Activated gamma-delta T cell treated with anti-CD3 and anti-CD28 coated beads, Interleukin-2, amount 50 U/mL, for 16 hours (primary cell): Measurements from ENCODE around the gene WNT2B.

Source experiments
- DNase-seq: peaks from one replicate; pipeline ENCODE4 v3.0.0-alpha.2; 2020; ENCODE audit warnings: low read depth

Gene WNT2B

GRCh38 chr1:112529301-112529700 lies 20.5 kb downstream of the WNT2B start:
- no peak for DNase-seq

GRCh38 chr1:112530832-112531231 lies 22.1 kb downstream of the WNT2B start:
- no peak for DNase-seq

DNA sequence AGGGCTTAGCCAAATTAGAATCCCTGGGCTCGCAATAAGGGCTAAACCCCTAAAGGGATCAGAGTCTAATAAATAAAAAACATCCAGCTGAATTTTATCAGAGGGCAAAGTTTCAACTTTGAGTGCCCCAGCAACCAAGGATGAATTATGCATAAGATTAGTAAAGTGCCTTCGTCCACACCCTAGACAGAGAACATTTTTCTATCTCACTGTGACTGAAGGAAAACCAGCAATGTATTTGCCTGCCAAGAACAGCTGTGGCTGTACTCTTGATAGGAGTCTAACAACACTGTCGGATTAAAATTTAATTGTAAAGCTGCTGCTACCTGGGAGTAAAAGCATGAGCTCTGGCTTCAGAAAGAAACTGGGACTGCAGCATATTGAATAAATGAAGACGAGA lies 23.3 kb downstream of the WNT2B start:
- DNase-seq, result no peak

GRCh38 chr1:112533029-112533428 lies 24.3 kb downstream of the WNT2B start:
- DNase-seq, result no peak

DNA sequence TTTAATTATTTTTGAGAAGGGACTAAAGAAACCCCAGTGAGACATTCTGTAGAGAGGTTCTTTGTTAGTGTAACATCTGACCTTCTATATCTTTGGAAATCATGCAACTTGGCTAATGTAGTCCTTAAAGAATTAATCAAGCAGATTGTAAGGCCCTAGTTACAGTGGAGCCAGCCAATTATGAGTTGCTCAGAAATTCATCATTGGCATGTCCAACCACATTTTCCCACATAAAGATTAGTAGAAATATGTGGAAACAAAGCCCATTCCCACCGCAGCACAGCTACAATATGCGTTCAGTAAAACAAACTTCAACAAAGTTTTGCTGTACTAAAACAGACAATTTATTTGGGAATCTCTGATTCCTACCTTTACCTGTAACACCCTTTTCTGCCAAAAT lies 27.8 kb downstream of the WNT2B start:
- DNase-seq, result no peak

DNA sequence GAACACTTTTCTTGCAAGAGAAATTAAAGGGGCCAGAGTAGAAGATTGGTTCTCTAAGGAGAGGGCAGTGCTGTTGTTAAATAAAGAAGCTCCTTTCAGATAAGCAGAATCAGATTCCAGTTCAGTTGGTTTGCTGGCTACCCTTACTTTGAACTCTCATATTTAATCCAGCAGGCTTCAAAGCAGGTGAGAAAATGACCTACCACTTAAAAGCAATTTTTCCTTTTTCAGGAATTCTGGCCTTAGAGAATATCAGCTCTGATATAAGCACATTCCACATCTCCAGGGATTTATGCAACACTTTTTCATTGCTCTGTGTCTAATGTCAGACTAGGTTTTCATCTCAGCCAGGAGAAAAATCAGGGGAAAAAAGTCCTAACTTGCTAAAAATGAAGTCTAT lies 28.7 kb downstream of the WNT2B start:
- no peak for DNase-seq

- DNase-seq, result no peak
These were observed 30.1 kb downstream of the WNT2B start for GRCh38 chr1:112538883-112539282.

DNA sequence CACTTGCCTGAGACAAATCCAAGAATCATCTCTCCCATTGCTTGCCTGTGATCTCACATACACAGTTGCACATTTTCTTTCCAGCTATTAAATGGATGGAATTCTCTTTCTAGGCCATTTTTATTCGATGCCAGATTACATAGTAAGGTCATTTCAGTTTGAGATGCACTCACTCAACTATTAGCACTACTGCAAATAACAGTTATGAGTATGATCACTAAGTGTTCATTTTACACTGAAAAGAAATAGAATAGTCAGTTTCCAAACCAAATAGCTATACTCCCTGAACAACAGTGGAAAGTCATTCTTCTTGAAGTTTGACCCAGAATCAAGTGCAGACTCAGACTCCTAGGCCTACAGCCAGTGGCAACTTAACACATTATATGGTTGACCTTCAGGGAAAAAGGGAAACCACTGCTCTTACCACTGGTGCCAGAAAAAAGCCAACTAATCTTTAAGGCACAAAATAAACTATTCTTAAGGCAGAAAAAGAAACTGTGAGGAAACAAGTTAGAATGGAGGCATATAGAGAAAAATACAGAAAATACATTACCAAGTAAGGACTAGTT lies 31.5 kb downstream of the WNT2B start:
- DNase-seq, result no peak

- no peak for DNase-seq
These were observed 32.5 kb downstream of the WNT2B start for GRCh38 chr1:112541299-112541698.

GRCh38 chr1:112542206-112542973 lies 33.6 kb downstream of the WNT2B start:
- DNase-seq, result no peak

GRCh38 chr1:112544011-112544688 lies 35.4 kb downstream of the WNT2B start:
- no peak for DNase-seq

DNA sequence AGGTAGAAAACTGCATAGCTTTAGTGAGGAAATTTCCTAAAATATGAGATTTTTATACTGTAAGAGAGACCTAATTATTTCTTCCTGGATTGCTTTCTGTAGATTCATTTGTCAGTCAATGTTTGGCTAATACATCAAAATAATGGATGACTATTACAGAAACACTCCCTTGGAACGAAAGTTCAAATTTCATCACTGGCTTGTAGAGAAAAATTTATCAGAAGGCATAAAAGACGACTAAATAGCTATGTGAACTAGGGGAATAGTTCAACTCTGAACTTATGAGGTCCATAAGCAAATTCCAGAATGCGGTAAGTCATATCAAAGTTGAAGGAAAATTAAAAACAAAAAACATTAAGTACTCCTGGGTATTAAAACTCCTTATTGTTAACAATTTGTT lies 36.0 kb downstream of the WNT2B start:
- DNase-seq, result no peak

GRCh38 chr1:112546076-112546475 lies 37.3 kb downstream of the WNT2B start:
- DNase-seq, result no peak

DNA sequence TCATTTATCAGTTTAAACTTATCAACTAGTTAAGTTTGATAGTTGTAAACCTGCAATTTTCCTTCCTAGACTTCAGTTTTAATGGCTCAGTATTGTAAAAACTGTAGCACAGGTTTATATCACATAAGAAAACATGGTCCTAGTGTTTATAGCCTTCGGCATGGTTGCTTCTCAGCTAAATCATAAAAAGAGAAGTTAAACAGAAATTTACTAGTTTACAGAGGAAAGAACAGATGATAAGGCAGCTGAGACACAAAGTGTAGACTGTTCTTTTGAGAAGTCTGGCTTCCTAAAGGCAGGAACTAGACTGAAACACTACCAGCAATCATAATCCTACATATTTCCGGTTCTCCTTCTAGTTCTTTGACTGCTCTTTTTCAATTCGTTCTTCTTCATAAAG lies 39.8 kb downstream of the WNT2B start:
- no peak for DNase-seq

GRCh38 chr1:112549590-112549989 lies 40.8 kb downstream of the WNT2B start:
- DNase-seq, result no peak

GRCh38 chr1:112554411-112554810 lies 45.6 kb downstream of the WNT2B start:
- no peak for DNase-seq

GRCh38 chr1:112557385-112557784 lies 48.6 kb downstream of the WNT2B start:
- DNase-seq, result no peak

DNA sequence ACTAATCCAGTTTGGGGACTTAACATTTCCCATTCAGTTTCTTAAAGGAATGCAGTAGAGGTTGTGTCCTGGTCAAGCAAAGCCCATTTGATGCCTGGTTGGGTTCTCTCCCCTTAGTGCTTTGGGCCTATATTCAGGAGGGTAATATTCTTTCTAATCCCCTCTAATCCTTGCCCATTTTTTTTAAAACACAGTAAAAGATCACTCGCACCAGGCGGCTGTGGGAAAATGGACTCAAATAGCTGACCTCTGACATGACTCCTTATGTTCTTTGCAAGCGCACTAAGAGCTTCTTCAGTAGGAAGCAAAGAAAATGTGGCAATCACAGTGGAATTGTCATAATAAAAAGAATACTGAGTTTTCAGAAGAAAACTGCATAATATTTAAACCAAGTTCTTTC lies 49.9 kb downstream of the WNT2B start:
- no peak for DNase-seq

DNA sequence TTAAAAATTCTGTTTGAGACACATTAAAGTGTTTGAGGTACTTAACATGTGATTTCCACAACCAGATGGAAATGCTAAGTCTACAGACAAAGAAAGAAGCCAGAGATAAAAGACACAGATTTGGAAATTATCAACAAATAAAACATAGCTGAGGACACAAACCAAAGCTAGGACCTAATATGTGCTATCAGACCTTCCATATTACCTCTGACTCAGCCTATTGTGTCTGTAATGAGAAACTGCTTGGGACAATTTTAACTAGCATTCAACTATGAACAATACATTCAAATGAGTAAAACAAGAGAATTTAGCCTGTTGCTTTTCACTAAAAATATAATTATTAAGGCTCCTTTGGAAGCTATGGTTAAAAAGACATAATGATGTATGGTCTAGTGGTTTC lies 54.6 kb downstream of the WNT2B start:
- DNase-seq, result no peak

GRCh38 chr1:112564081-112564480 lies 55.3 kb downstream of the WNT2B start:
- no peak for DNase-seq

GRCh38 chr1:112565800-112566199 lies 57.0 kb downstream of the WNT2B start:
- DNase-seq, result no peak

GRCh38 chr1:112575154-112575804 lies 66.5 kb downstream of the WNT2B start:
- DNase-seq, result no peak

GRCh38 chr1:112576240-112576639 lies 67.5 kb downstream of the WNT2B start:
- no peak for DNase-seq
